HEK293 (cell line): Measurements from ENCODE around the gene EXOSC7.

Experiments
- CTCF ChIA-PET: fragments of 350-600 bp; formaldehyde crosslinking; extraction: SDS; loops from one replicate; lab custom pipeline; 2021; ENCODE audit warnings: antibody characterized with exemption; lab: Yijun Ruan, JAX
- POLR2A ChIA-PET: fragments of 300-600 bp; formaldehyde crosslinking; extraction: SDS; loops from one replicate; lab custom pipeline; 2020; ENCODE audit warnings: antibody characterized with exemption, inconsistent platforms; lab: Yijun Ruan, JAX
- H3K27ac ChIP-seq: fragments of 200-500 bp; sonication (Bioruptor generic); 2 replicates; pipeline ENCODE4 v1.5.1; 2014; ENCODE audit warnings: low read depth, low read length, control low read depth, inconsistent platforms; ENCODE audit errors: extremely low read depth
- H3K36me3 ChIP-seq, 2 experiments: fragments of 200-500 bp in 1 of 2; sonication (Bioruptor generic) in 1 of 2; 1 replicate in 1 of 2; 2 replicates in 1 of 2; pipeline ENCODE4 v1.5.1; 2014 to 2017; ENCODE audit warnings: inconsistent platforms in 2 of 2, low read length in 2 of 2; ENCODE audit not compliant: control insufficient read depth in 2 of 2, insufficient read depth in 1 of 2
- H3K4me1 ChIP-seq: fragments of 200-500 bp; sonication (Bioruptor generic); 2 replicates; pipeline ENCODE4 v1.5.1; 2014; ENCODE audit warnings: mild to moderate bottlenecking, low read length, inconsistent platforms; ENCODE audit not compliant: control insufficient read depth, insufficient read depth
- H3K4me3 ChIP-seq: 2 replicates; pipeline ENCODE4 v1.5.1; 2011; ENCODE audit warnings: low read depth, mild to moderate bottlenecking, control low read depth, low read length, moderate library complexity
- H3K9me3 ChIP-seq: fragments of 200-500 bp; sonication (Bioruptor generic); 2 replicates; pipeline ENCODE4 v1.5.1; 2014; ENCODE audit warnings: low read depth, low read length, inconsistent platforms; ENCODE audit not compliant: control insufficient read depth, insufficient read depth
- EGR2 ChIP-seq: fragments of 450-650 bp; formaldehyde crosslinking; IDR thresholded peaks from 2 replicates; pipeline ENCODE4 v1.5.1; 2016; ENCODE audit warnings: low read depth, missing biosample characterization, missing genetic modification characterization
- KLF8 ChIP-seq: fragments of 450-650 bp; formaldehyde crosslinking; IDR thresholded peaks from 2 replicates; pipeline ENCODE4 v1.5.1; 2016; ENCODE audit warnings: missing biosample characterization, missing genetic modification characterization
- MEIS1 ChIP-seq: sonication (generic); formaldehyde crosslinking; IDR thresholded peaks from 2 replicates; pipeline ENCODE4 v1.8.1; 2022; ENCODE audit warnings: missing genetic modification reagents, mild to moderate bottlenecking, borderline replicate concordance
- MYNN ChIP-seq: fragments of 450-650 bp; formaldehyde crosslinking; IDR thresholded peaks from 2 replicates; pipeline ENCODE4 v1.5.1; 2016; ENCODE audit warnings: missing biosample characterization, missing genetic modification characterization, borderline replicate concordance
- OSR2 ChIP-seq: fragments of 450-650 bp; formaldehyde crosslinking; IDR thresholded peaks from 2 replicates; pipeline ENCODE4 v1.5.1; 2016; ENCODE audit warnings: missing biosample characterization, missing genetic modification characterization
- OVOL3 ChIP-seq: fragments of 450-650 bp; formaldehyde crosslinking; IDR thresholded peaks from 2 replicates; pipeline ENCODE4 v1.5.1; 2016; ENCODE audit warnings: missing biosample characterization, missing genetic modification characterization
- SCRT2 ChIP-seq: fragments of 450-650 bp; formaldehyde crosslinking; IDR thresholded peaks from 2 replicates; pipeline ENCODE4 v1.5.1; 2016; ENCODE audit warnings: missing biosample characterization, missing genetic modification characterization
- SP3 ChIP-seq: fragments of 450-650 bp; formaldehyde crosslinking; IDR thresholded peaks from 2 replicates; pipeline ENCODE4 v1.5.1; 2016; ENCODE audit warnings: missing biosample characterization, missing genetic modification characterization
- ZBTB20 ChIP-seq: fragments of 450-650 bp; formaldehyde crosslinking; IDR thresholded peaks from 2 replicates; pipeline ENCODE4 v1.5.1; 2016; ENCODE audit warnings: missing biosample characterization, missing genetic modification characterization
- ZBTB8A ChIP-seq: fragments of 450-650 bp; formaldehyde crosslinking; IDR thresholded peaks from 2 replicates; pipeline ENCODE4 v1.5.1; 2016; ENCODE audit warnings: missing biosample characterization, missing genetic modification characterization
- ZFP37 ChIP-seq: fragments of 450-650 bp; formaldehyde crosslinking; IDR thresholded peaks from 2 replicates; pipeline ENCODE4 v1.5.1; 2016; ENCODE audit warnings: missing biosample characterization, missing genetic modification characterization
- ZNF138 ChIP-seq: fragments of 450-650 bp; formaldehyde crosslinking; IDR thresholded peaks from 2 replicates; pipeline ENCODE4 v1.5.1; 2016; ENCODE audit warnings: missing biosample characterization, missing genetic modification characterization, borderline replicate concordance
- ZNF16 ChIP-seq: fragments of 450-650 bp; formaldehyde crosslinking; IDR thresholded peaks from 2 replicates; pipeline ENCODE4 v1.5.1; 2016; ENCODE audit warnings: low read depth, missing biosample characterization, missing genetic modification characterization
- ZNF24 ChIP-seq: fragments of 450-650 bp; formaldehyde crosslinking; IDR thresholded peaks from 2 replicates; pipeline ENCODE4 v1.5.1; 2016; ENCODE audit warnings: missing biosample characterization, missing genetic modification characterization
- ZNF394 ChIP-seq: fragments of 450-650 bp; formaldehyde crosslinking; IDR thresholded peaks from 2 replicates; pipeline ENCODE4 v1.5.1; 2016; ENCODE audit warnings: missing biosample characterization, missing genetic modification characterization, mild to moderate bottlenecking, moderate library complexity, borderline replicate concordance
- ZNF610 ChIP-seq: fragments of 450-650 bp; formaldehyde crosslinking; IDR thresholded peaks from 2 replicates; pipeline ENCODE4 v1.5.1; 2016; ENCODE audit warnings: missing biosample characterization, missing genetic modification characterization, borderline replicate concordance
- ZNF629 ChIP-seq: fragments of 450-650 bp; formaldehyde crosslinking; IDR thresholded peaks from 2 replicates; pipeline ENCODE4 v1.5.1; 2017; ENCODE audit warnings: missing biosample characterization, missing genetic modification characterization
- ZSCAN23 ChIP-seq: fragments of 450-650 bp; formaldehyde crosslinking; IDR thresholded peaks from 2 replicates; pipeline ENCODE4 v1.5.1; 2016; ENCODE audit warnings: missing biosample characterization, missing genetic modification characterization
- TF ChIP-seq, protein P1 (sequence below): fragments of 450-650 bp; formaldehyde crosslinking; IDR thresholded peaks from 2 replicates; pipeline ENCODE4 v1.5.1; 2016; ENCODE audit warnings: missing biosample characterization, missing genetic modification characterization
- TF ChIP-seq, protein P2 (sequence below): fragments of 450-650 bp; formaldehyde crosslinking; IDR thresholded peaks from 2 replicates; pipeline ENCODE4 v1.5.1; 2017; ENCODE audit warnings: missing biosample characterization, missing genetic modification characterization
- TF ChIP-seq, protein P3 (sequence below): fragments of 450-650 bp; formaldehyde crosslinking; IDR thresholded peaks from 2 replicates; pipeline ENCODE4 v1.5.1; 2016; ENCODE audit warnings: missing biosample characterization, missing genetic modification characterization
- TF ChIP-seq, protein P4 (sequence below): fragments of 450-650 bp; formaldehyde crosslinking; IDR thresholded peaks from 2 replicates; pipeline ENCODE4 v1.5.1; 2017; ENCODE audit warnings: missing biosample characterization, missing genetic modification characterization

Gene EXOSC7

DNA sequence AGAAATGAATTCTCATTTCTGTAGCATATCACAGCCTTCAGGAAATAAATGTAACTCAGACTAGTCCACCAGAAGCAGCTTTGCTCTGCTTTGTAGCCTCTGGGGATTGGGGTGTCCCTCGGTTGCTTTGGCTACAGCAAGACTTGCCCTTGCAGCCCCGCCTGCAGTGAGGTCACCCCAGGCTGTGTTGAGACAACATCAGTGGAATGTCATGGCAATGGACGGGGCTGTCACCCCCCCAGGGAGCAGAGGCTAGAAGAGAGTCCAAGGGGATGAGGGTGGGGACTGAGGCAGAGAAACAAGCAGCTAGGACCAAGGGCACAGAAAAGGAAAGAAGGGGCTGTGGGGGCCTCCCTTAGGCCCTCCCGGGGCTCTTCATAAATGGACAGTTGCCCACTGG is 50.9 kb downstream of the EXOSC7 start:
- Histone ChIP-seq H3K4me1 (0 out of 2 replicates have a peak, but pooled peaks cover 2% of the 10 kb centered on the region), H3K36me3 (no peaks in the 10 kb centered on the region), H3K9me3 (no peaks in the 10 kb centered on the region), H3K27ac (no peak overlapping the region), H3K4me3 (no peak overlapping the region)
- ChIA-PET POLR2A (no interaction called here), CTCF (no interaction called here)
- TF ChIP-seq KLF8 (tag by site-specific recombination) = no peak
- TF ChIP-seq, protein P1, sequence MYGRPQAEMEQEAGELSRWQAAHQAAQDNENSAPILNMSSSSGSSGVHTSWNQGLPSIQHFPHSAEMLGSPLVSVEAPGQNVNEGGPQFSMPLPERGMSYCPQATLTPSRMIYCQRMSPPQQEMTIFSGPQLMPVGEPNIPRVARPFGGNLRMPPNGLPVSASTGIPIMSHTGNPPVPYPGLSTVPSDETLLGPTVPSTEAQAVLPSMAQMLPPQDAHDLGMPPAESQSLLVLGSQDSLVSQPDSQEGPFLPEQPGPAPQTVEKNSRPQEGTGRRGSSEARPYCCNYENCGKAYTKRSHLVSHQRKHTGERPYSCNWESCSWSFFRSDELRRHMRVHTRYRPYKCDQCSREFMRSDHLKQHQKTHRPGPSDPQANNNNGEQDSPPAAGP (tag by site-specific recombination) = 0 out of 2 replicates have a peak, but pooled peaks have one; percentile 23

DNA sequence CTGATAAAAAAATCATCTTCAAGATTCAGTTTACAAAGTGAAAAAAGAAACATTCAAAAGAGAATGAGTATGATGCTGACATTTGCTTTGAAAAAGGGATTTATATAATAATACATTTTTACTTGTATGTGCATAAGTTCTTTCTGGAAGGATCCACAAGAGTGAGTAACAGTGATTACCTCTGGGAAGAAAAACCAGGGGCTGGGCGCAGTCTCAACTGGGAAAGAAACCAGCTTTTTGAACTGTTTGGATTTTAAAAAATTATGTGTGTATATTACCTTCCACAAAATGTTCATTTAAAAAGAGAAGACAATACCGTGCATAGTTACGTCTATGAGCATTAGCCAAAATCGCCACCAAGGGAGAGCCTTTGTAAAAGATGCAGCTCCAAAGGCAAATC is 51.4 kb downstream of the EXOSC7 start:
- TF ChIP-seq ZBTB20 = no peak
- TF ChIP-seq ZNF394 = no peak
- no peak for TF ChIP-seq SCRT2 (tag by site-specific recombination)
- no peak for TF ChIP-seq MYNN (tag by site-specific recombination)
- no peak for TF ChIP-seq ZSCAN23 (tag by site-specific recombination)
- TF ChIP-seq, protein P2, sequence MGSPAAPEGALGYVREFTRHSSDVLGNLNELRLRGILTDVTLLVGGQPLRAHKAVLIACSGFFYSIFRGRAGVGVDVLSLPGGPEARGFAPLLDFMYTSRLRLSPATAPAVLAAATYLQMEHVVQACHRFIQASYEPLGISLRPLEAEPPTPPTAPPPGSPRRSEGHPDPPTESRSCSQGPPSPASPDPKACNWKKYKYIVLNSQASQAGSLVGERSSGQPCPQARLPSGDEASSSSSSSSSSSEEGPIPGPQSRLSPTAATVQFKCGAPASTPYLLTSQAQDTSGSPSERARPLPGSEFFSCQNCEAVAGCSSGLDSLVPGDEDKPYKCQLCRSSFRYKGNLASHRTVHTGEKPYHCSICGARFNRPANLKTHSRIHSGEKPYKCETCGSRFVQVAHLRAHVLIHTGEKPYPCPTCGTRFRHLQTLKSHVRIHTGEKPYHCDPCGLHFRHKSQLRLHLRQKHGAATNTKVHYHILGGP = no peak
- no peak for TF ChIP-seq EGR2 (tag by site-specific recombination)
- no peak for TF ChIP-seq ZNF24
- TF ChIP-seq, protein P3, sequence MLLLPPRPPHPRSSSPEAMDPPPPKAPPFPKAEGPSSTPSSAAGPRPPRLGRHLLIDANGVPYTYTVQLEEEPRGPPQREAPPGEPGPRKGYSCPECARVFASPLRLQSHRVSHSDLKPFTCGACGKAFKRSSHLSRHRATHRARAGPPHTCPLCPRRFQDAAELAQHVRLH (tag by site-specific recombination) = no peak
- no peak for TF ChIP-seq ZBTB8A (tag by site-specific recombination)
- TF ChIP-seq, protein P4, sequence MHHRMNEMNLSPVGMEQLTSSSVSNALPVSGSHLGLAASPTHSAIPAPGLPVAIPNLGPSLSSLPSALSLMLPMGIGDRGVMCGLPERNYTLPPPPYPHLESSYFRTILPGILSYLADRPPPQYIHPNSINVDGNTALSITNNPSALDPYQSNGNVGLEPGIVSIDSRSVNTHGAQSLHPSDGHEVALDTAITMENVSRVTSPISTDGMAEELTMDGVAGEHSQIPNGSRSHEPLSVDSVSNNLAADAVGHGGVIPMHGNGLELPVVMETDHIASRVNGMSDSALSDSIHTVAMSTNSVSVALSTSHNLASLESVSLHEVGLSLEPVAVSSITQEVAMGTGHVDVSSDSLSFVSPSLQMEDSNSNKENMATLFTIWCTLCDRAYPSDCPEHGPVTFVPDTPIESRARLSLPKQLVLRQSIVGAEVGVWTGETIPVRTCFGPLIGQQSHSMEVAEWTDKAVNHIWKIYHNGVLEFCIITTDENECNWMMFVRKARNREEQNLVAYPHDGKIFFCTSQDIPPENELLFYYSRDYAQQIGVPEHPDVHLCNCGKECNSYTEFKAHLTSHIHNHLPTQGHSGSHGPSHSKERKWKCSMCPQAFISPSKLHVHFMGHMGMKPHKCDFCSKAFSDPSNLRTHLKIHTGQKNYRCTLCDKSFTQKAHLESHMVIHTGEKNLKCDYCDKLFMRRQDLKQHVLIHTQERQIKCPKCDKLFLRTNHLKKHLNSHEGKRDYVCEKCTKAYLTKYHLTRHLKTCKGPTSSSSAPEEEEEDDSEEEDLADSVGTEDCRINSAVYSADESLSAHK (tag by site-specific recombination) = no peak
- no peak for TF ChIP-seq ZNF16 (tag by site-specific recombination)
- no peak for TF ChIP-seq ZNF610
- TF ChIP-seq OSR2 (tag by site-specific recombination) = no peak
- TF ChIP-seq ZNF138 (tag by site-specific recombination) = no peak
- no peak for TF ChIP-seq OVOL3 (tag by site-specific recombination)
- TF ChIP-seq ZNF629 (tag by site-specific recombination) = no peak
- no peak for TF ChIP-seq SP3 (tag by site-specific recombination)
- no peak for TF ChIP-seq ZFP37
- no peak for TF ChIP-seq MEIS1 (CRISPR knock-in tag)
- H3K27ac ChIP-seq = no peak overlapping the region
- ChIA-PET POLR2A (no interaction called here), CTCF (no interaction called here)
- no peak overlapping the region for H3K4me3 ChIP-seq
- 0 out of 2 replicates have a peak, but pooled peaks cover 2% of the 10 kb centered on the region for H3K4me1 ChIP-seq
- no peaks in the 10 kb centered on the region for H3K9me3 ChIP-seq
- H3K36me3 ChIP-seq = no peaks in the 10 kb centered on the region
